Measurements from ENCODE around the gene RNU6-9. TPM values are rescaled to one million over a fixed set of nuclear protein-coding genes. Genes with fewer than 3 reads are reported as not detected.
A peak's percentile ranks its signal among the peaks of the same experiment; 100 is the strongest.

The RNU6-9 gene
- total RNA-seq, 1 donor from 2014 or later: not detected

- Mint-ChIP-seq H3K4me1 (ENCODE audit: low read depth) (peaks cover 3% of the 10 kb centered on the region), H3K27me3 (ENCODE audit: low read depth) (no peaks in the 10 kb centered on the region), H3K9me3 (ENCODE audit: low read depth) (no peaks in the 10 kb centered on the region), H3K36me3 (ENCODE audit: low read depth) (no peaks in the 10 kb centered on the region), H3K27ac (ENCODE audit: unreplicated experiment) (no peak overlapping the region), H3K4me3 (ENCODE audit: unreplicated experiment) (peak overlapping the region; percentile 71)
- DNase-seq (ENCODE audit: low spot score): no peak
- TF ChIP-seq CTCF (IDR thresholded peaks at IDR 0.05): no peak
Measured at GRCh38 chr19:926589-927350, 33.5 kb downstream of the RNU6-9 start.

GRCh38 chr19:927351-927779, 34.1 kb downstream of the RNU6-9 start:
- no peak for TF ChIP-seq CTCF (IDR thresholded peaks at IDR 0.05)
- no peak overlapping the region for H3K27ac Mint-ChIP-seq (ENCODE audit: unreplicated experiment)
- H3K27me3 Mint-ChIP-seq (ENCODE audit: low read depth): no peaks in the 10 kb centered on the region
- no peak for DNase-seq (ENCODE audit: low spot score)
- peaks cover 3% of the 10 kb centered on the region for H3K4me1 Mint-ChIP-seq (ENCODE audit: low read depth)
- H3K4me3 Mint-ChIP-seq (ENCODE audit: unreplicated experiment): peak overlapping the region; percentile 22
- H3K9me3 Mint-ChIP-seq (ENCODE audit: low read depth): no peaks in the 10 kb centered on the region
- H3K36me3 Mint-ChIP-seq (ENCODE audit: low read depth): no peaks in the 10 kb centered on the region

- Mint-ChIP-seq H3K27ac (ENCODE audit: unreplicated experiment) (no peak overlapping the region), H3K4me1 (ENCODE audit: low read depth) (peaks cover 7% of the 10 kb centered on the region), H3K4me3 (ENCODE audit: unreplicated experiment) (no peak overlapping the region), H3K9me3 (ENCODE audit: low read depth) (no peaks in the 10 kb centered on the region), H3K36me3 (ENCODE audit: low read depth) (no peaks in the 10 kb centered on the region), H3K27me3 (ENCODE audit: low read depth) (no peaks in the 10 kb centered on the region)
- no peak for TF ChIP-seq CTCF (IDR thresholded peaks at IDR 0.05)
- DNase-seq (ENCODE audit: low spot score): no peak
Measured at GRCh38 chr19:927780-928401, 34.6 kb downstream of the RNU6-9 start.

DNA sequence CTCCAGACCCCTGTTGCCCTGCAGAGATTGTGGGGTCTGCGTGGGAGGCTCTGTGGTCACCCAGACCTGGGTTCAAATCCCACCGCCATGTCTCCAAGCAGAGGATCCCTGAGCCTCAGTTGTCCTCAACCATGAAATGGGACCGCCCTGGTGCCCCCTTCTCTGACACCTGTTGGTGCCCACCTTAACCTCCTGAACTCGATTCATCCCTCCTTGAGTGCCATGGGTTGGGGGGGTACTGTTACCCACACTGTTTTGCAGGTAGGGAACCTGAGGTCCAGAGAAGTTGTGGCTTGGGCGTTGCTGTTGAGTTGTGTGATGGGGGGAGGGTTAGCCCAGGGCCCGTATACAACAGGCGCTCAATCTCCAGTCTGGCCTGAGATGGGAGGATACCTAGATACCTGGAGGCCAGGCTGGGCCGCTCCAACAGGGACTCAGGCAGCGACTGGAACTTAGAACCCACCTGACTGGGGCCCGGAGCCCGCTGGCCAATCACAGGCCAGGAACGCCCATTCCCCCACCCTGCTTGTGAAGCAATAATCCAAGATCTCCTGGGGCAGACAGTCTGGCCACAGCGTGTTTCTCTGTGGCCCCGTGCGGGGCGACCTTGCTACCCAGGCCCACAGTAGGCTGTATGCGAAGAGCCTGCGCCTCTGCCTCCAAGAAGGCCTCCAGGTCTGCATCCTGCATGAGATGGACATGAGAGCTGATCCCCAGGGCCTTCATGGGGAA, 35.4 kb downstream of the RNU6-9 start:
- no peaks in the 10 kb centered on the region for H3K36me3 Mint-ChIP-seq (ENCODE audit: low read depth)
- peaks cover 14% of the 10 kb centered on the region for H3K4me1 Mint-ChIP-seq (ENCODE audit: low read depth)
- H3K4me3 Mint-ChIP-seq (ENCODE audit: unreplicated experiment): no peak overlapping the region
- H3K27ac Mint-ChIP-seq (ENCODE audit: unreplicated experiment): no peak overlapping the region
- no peaks in the 10 kb centered on the region for H3K27me3 Mint-ChIP-seq (ENCODE audit: low read depth)
- no peak for DNase-seq (ENCODE audit: low spot score)
- no peaks in the 10 kb centered on the region for H3K9me3 Mint-ChIP-seq (ENCODE audit: low read depth)
- no peak for TF ChIP-seq CTCF (IDR thresholded peaks at IDR 0.05)

DNA sequence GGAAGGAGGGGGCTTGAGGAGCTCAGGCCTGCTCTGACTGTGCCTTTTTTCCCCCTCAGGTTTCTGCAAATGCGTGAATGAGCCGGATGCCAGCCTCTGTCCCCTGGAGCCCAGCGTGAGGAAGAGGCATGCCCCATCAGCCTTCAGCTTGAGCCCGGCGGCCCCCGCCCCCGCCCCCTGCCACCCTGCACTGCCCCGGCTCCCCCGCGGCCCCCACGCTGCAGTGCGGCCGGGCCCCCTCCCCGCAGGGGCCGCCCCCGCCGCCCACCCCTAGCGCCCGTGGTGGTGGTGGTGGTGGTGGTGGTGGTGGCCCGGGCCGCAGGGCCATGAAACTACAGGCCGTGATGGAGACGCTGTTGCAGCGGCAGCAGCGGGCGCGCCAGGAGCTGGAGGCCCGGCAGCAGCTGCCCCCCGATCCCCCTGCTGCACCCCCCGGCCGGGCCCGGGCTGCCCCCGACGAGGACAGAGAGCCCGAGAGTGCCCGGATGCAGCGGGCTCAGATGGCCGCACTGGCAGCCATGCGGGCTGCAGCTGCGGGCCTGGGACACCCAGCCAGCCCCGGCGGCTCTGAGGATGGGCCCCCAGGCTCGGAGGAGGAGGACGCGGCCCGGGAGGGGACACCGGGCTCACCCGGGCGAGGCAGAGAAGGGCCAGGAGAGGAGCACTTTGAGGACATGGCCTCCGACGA, 36.1 kb downstream of the RNU6-9 start:
- H3K9me3 Mint-ChIP-seq (ENCODE audit: low read depth): no peaks in the 10 kb centered on the region
- no peaks in the 10 kb centered on the region for H3K36me3 Mint-ChIP-seq (ENCODE audit: low read depth)
- DNase-seq (ENCODE audit: low spot score): no peak
- no peak overlapping the region for H3K4me3 Mint-ChIP-seq (ENCODE audit: unreplicated experiment)
- H3K27ac Mint-ChIP-seq (ENCODE audit: unreplicated experiment): no peak overlapping the region
- peaks cover 20% of the 10 kb centered on the region for H3K4me1 Mint-ChIP-seq (ENCODE audit: low read depth)
- no peaks in the 10 kb centered on the region for H3K27me3 Mint-ChIP-seq (ENCODE audit: low read depth)
- no peak for TF ChIP-seq CTCF (IDR thresholded peaks at IDR 0.05)
